Hindlimb muscle (tissue), 1 donor: ENCODE results near the gene OR9A4. TPM values are rescaled to one million over a fixed set of nuclear protein-coding genes. Genes with fewer than 3 reads are reported as not detected.

Experiments used
- DNase-seq: peaks from one replicate; pipeline ENCODE4 v3.0.0-alpha.2; 2013
- polyA plus RNA-seq: library from polyadenylated mRNA; unstranded; fragments of 120-200 nt; gene quantifications from one replicate; pipeline ENCODE4 v1.2.1, GENCODE V29; 2013; ENCODE audit not compliant: insufficient read length

Gene OR9A4
- polyA plus RNA-seq, 1 donor = not detected

- DNase-seq = no peak
Observed at GRCh38 chr7:141949021-141949420, 32.8 kb downstream of the OR9A4 start.

GRCh38 chr7:141949451-141949850 is 33.3 kb downstream of the OR9A4 start:
- DNase-seq = no peak

GRCh38 chr7:141949911-141950310 is 33.7 kb downstream of the OR9A4 start:
- DNase-seq = no peak

GRCh38 chr7:141950806-141951205 is 34.6 kb downstream of the OR9A4 start:
- DNase-seq = no peak

GRCh38 chr7:141952461-141952860 is 36.3 kb downstream of the OR9A4 start:
- DNase-seq = no peak

- no peak for DNase-seq
Observed at GRCh38 chr7:141954334-141954733, 38.1 kb downstream of the OR9A4 start.

- no peak for DNase-seq
Observed at GRCh38 chr7:141956084-141956483, 39.9 kb downstream of the OR9A4 start.

- DNase-seq = no peak
Observed at GRCh38 chr7:141960687-141961422, 44.7 kb downstream of the OR9A4 start.

Other genes with a start within 250 kb of the OR9A4 start
- gene DENND11, start 214.2 kb upstream of the OR9A4 start, polyA plus RNA-seq = 7.8 TPM
- 0.22 TPM for gene WEE2, start 208.0 kb upstream of the OR9A4 start, polyA plus RNA-seq
- gene SSBP1, start 178.0 kb upstream of the OR9A4 start, polyA plus RNA-seq = 82.9 TPM
- 0.66 TPM for gene TAS2R3, start 152.3 kb upstream of the OR9A4 start, polyA plus RNA-seq
- gene TAS2R4, start 139.7 kb upstream of the OR9A4 start, polyA plus RNA-seq = 1.6 TPM
- 2.5 TPM for gene TAS2R5, start 126.2 kb upstream of the OR9A4 start, polyA plus RNA-seq
- 0.28 TPM for gene PRSS37, start 74.9 kb upstream of the OR9A4 start, polyA plus RNA-seq
- 0.28 TPM for gene CLEC5A, start 30.6 kb downstream of the OR9A4 start, polyA plus RNA-seq
- 0.23 TPM for gene TAS2R38, start 57.4 kb downstream of the OR9A4 start, polyA plus RNA-seq
- gene MGAM, start 79.5 kb downstream of the OR9A4 start, polyA plus RNA-seq = 0.23 TPM
- gene MGAM2, start 195.3 kb downstream of the OR9A4 start, polyA plus RNA-seq = 0.04 TPM